Glutamatergic neuron (in vitro differentiated cells): ENCODE measurements around the gene ADGRG2. TPM values are rescaled to one million over a fixed set of nuclear protein-coding genes. Genes with fewer than 3 reads are reported as not detected.

Experiments
- DNase-seq: peaks from one replicate; pipeline ENCODE4 v3.0.0; 2022
- H3K27ac Mint-ChIP-seq: one replicate; pipeline ENCODE4 v1.8.0; 2020; ENCODE audit warnings: mild to moderate bottlenecking, mixed read lengths, inconsistent platforms; ENCODE audit not compliant: unreplicated experiment
- H3K27me3 Mint-ChIP-seq: one replicate; pipeline ENCODE4 v1.8.0; 2020; ENCODE audit warnings: mild to moderate bottlenecking, moderate library complexity, mixed read lengths, inconsistent platforms; ENCODE audit not compliant: unreplicated experiment
- H3K36me3 Mint-ChIP-seq: one replicate; pipeline ENCODE4 v1.8.0; 2020; ENCODE audit warnings: mild to moderate bottlenecking, mixed read lengths, inconsistent platforms; ENCODE audit not compliant: unreplicated experiment
- H3K4me1 Mint-ChIP-seq: one replicate; pipeline ENCODE4 v1.8.0; 2020; ENCODE audit warnings: mild to moderate bottlenecking, low read depth, mixed read lengths, inconsistent platforms; ENCODE audit not compliant: unreplicated experiment
- H3K4me3 Mint-ChIP-seq: one replicate; pipeline ENCODE4 v1.8.0; 2020; ENCODE audit warnings: mild to moderate bottlenecking, mixed read lengths, inconsistent platforms; ENCODE audit not compliant: unreplicated experiment
- H3K9me3 Mint-ChIP-seq: one replicate; pipeline ENCODE4 v1.8.0; 2020; ENCODE audit warnings: mild to moderate bottlenecking, moderate library complexity, mixed read lengths, inconsistent platforms; ENCODE audit not compliant: unreplicated experiment
- total RNA-seq: library from RNA; stranded (reverse); fragmentation: NEBNext Ultra II Directional; extraction: Animal tissue kit (Norgen Biotek cat#: 25700); gene quantifications from one replicate; pipeline ENCODE4 v1.2.1, GENCODE V29; 2021; ENCODE audit not compliant: unreplicated experiment
- TF ChIP-seq, protein P1 (sequence below): fragments of 200-600 bp; sonication (generic); IDR thresholded peaks from one replicate; pipeline ENCODE4 v1.5.0; 2021; ENCODE audit not compliant: partially characterized antibody, unreplicated experiment

The ADGRG2 gene
- total RNA-seq, 1 donor from 2014 or later: 0.39 TPM

DNA sequence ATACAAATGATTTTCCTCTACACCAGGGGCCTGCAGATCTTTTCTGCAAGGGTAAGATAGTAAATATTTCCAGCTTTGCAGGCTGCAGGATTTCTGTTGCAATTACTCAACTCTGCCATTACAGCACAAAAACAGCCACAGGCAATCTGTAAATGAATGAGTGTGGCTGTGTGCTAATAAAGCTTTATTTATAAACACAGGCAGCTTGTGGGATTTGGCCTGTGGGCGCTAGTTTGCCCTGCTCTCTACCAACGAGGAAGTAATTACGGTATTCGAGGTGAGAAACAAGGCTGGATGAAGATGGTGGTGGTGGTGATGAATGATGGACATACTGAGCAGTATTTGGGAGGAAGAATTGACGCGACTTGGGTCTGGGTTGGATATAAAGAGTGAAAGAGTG is 30.7 kb downstream of the ADGRG2 start:
- no peak overlapping the region for H3K27ac Mint-ChIP-seq
- TF ChIP-seq, protein P1, sequence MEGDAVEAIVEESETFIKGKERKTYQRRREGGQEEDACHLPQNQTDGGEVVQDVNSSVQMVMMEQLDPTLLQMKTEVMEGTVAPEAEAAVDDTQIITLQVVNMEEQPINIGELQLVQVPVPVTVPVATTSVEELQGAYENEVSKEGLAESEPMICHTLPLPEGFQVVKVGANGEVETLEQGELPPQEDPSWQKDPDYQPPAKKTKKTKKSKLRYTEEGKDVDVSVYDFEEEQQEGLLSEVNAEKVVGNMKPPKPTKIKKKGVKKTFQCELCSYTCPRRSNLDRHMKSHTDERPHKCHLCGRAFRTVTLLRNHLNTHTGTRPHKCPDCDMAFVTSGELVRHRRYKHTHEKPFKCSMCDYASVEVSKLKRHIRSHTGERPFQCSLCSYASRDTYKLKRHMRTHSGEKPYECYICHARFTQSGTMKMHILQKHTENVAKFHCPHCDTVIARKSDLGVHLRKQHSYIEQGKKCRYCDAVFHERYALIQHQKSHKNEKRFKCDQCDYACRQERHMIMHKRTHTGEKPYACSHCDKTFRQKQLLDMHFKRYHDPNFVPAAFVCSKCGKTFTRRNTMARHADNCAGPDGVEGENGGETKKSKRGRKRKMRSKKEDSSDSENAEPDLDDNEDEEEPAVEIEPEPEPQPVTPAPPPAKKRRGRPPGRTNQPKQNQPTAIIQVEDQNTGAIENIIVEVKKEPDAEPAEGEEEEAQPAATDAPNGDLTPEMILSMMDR: no peak

DNA sequence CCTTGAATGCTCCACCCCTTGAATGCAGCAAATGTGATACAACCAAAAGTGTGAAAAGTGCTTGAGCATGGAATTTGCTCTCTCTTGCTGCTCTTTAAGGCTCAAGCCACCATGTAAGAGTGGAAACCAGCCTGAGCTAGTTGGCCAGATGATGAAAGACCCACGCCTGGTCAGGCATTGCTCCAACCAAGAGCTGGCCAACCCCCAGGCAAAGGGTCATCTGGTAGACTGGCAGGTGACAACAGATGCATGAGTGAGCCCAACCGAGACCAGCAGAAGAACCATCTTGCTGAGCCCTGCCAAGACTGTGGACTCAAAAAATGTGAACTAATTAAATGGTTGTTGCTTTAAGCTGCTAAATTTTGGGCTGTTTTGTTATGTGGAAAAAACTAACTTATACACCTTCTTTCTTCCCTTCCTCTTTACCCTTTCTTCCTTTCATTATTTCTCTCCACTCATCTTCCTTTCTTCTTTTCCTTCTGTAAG is 32.7 kb downstream of the ADGRG2 start:
- no peak overlapping the region for H3K27ac Mint-ChIP-seq
- H3K4me1 Mint-ChIP-seq: no peaks in the 10 kb centered on the region
- H3K27me3 Mint-ChIP-seq: no peaks in the 10 kb centered on the region
- TF ChIP-seq, protein P1: no peak
- no peak overlapping the region for H3K4me3 Mint-ChIP-seq
- no peak for DNase-seq
- H3K9me3 Mint-ChIP-seq: peaks cover 4% of the 10 kb centered on the region
- peaks cover 12% of the 10 kb centered on the region for H3K36me3 Mint-ChIP-seq

More for the DNA sequence above, 30.7 kb downstream of the ADGRG2 start:
- no peaks in the 10 kb centered on the region for H3K4me1 Mint-ChIP-seq
- peaks cover 12% of the 10 kb centered on the region for H3K36me3 Mint-ChIP-seq
- no peaks in the 10 kb centered on the region for H3K27me3 Mint-ChIP-seq
- no peak overlapping the region for H3K4me3 Mint-ChIP-seq
- peaks cover 3% of the 10 kb centered on the region for H3K9me3 Mint-ChIP-seq
- DNase-seq: no peak

DNA sequence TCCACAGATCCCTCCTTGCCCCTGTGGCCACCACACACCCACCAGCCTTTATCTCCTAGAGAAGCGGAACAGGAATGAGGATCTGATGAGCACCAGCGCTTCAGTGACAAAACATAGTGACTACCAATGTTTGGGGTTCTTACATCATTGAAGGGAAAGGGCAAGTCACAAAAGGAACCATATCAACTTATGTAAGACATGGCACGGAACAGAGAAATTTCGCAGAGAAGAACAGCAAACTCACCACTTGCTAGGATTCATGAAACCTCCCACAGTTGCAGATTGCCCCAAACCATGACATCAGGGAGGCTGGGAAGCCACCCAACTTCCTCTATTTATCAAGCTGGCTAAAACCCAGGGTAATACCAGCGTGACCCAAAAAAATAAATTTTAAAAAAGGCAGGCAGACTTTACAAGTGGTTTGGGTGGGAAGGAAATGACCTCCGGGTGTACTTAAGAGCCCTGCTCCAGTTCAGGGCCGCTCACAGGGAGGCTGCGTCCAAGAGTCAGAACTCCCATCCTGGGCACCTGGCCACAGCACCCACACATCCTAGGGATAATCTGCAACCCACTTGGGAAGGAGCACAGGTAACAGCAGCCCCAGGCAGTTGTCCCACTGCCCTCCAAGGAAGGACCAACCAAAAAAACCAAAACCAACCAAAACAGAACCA is 36.0 kb downstream of the ADGRG2 start:
- Mint-ChIP-seq H3K4me3 (no peak overlapping the region), H3K4me1 (no peaks in the 10 kb centered on the region), H3K27me3 (no peaks in the 10 kb centered on the region), H3K9me3 (peaks cover 4% of the 10 kb centered on the region), H3K27ac (no peak overlapping the region), H3K36me3 (peaks cover 12% of the 10 kb centered on the region)
- TF ChIP-seq, protein P1: no peak
- DNase-seq: no peak

DNA sequence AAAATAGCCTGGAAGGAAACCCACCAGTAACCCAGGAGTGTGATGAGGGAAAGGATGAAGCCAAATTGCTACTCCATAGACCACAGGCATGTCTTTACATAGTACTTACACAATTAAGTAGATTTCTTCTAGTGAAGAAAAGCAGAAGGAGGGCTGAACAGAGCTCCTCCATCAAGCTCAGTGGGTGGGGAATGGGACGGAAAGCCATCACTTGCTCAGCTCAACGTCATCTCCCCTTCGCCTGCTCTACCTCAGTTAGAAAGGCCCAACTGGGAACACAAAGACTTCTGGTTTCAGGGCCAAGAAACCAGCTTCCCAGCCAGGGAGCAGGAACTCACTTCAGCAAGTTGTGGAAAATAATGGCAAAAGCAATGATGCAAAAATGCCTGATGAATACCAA is 36.6 kb downstream of the ADGRG2 start:
- Mint-ChIP-seq H3K4me3 (no peak overlapping the region), H3K27me3 (no peaks in the 10 kb centered on the region), H3K27ac (no peak overlapping the region), H3K4me1 (no peaks in the 10 kb centered on the region), H3K9me3 (peaks cover 4% of the 10 kb centered on the region), H3K36me3 (peaks cover 9% of the 10 kb centered on the region)
- TF ChIP-seq, protein P1: no peak
- no peak for DNase-seq

DNA sequence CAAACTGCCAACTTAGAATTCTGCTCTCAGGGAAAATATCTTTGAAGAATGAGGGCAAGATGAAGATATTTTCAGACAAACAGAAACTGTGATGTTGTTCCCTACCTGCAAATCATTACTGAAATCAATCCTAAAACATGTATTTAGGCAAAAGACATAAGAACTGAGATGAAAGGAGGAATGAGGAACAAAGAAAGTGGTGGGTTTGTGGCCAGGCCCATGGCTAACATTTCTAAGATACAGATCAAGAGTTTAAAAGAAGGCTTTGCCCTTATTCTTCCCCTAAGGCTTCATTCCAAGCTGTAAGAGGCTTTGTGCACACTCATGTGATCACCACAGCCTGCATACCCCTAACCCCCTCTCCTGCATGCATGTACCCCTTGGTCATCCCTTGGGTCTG is 46.5 kb downstream of the ADGRG2 start:
- Mint-ChIP-seq H3K4me1 (no peaks in the 10 kb centered on the region), H3K27me3 (no peaks in the 10 kb centered on the region), H3K27ac (no peak overlapping the region), H3K4me3 (no peak overlapping the region), H3K36me3 (no peaks in the 10 kb centered on the region), H3K9me3 (no peaks in the 10 kb centered on the region)
- DNase-seq: no peak
- TF ChIP-seq, protein P1: no peak
